HepG2 (cell line): ENCODE measurements around the gene SND1. TPM values are rescaled to one million over a fixed set of nuclear protein-coding genes. Genes with fewer than 3 reads are reported as not detected.

Experiments used
- AKNA ChIP-seq: sonication (generic); formaldehyde crosslinking; IDR thresholded peaks from 2 replicates; pipeline ENCODE4 v1.4.0; 2020; ENCODE audit warnings: missing genetic modification reagents, borderline replicate concordance
- ASH2L ChIP-seq: fragments of 300-600, 200-600 bp; sonication (generic); IDR thresholded peaks from 2 replicates; pipeline ENCODE4 v1.7.0; 2017; ENCODE audit warnings: low read depth, mild to moderate bottlenecking, moderate library complexity, mixed read lengths, low read length; ENCODE audit not compliant: insufficient read length
- DMAP1 ChIP-seq: IDR thresholded peaks from 2 replicates; pipeline ENCODE4 v1.6.1; 2016
- ELF1 ChIP-seq: sonication (generic); formaldehyde crosslinking; IDR thresholded peaks from 2 replicates; pipeline ENCODE4 v1.4.0; 2020; ENCODE audit warnings: missing genetic modification reagents
- EP300 ChIP-seq, 3 experiments: sonication (generic) in 1 of 3; formaldehyde crosslinking in 1 of 3; IDR thresholded peaks; 2 replicates each; pipeline versions ENCODE4 v1.5.1 to v1.6.1; 2011 to 2020; ENCODE audit warnings: low read depth in 2 of 3, low read length in 2 of 3, borderline replicate concordance in 1 of 3, improper control_type of control experiment in 1 of 3, mild to moderate bottlenecking in 1 of 3, missing genetic modification reagents in 1 of 3, moderate library complexity in 1 of 3
- GABPB1 ChIP-seq: IDR thresholded peaks from 2 replicates; pipeline ENCODE4 v1.6.1; 2016; ENCODE audit warnings: mild to moderate bottlenecking, missing genetic modification reagents, moderate library complexity, missing compliant biosample characterization
- GFI1 ChIP-seq: sonication (generic); formaldehyde crosslinking; IDR thresholded peaks from 2 replicates; pipeline ENCODE4 v1.5.0; 2020; ENCODE audit warnings: missing genetic modification reagents, mild to moderate bottlenecking, borderline replicate concordance
- HMG20A ChIP-seq: IDR thresholded peaks from 2 replicates; pipeline ENCODE4 v1.6.1; 2016; ENCODE audit warnings: borderline replicate concordance
- HNF4A ChIP-seq: sonication (generic); formaldehyde crosslinking; IDR thresholded peaks from 2 replicates; pipeline ENCODE4 v1.4.0; 2020; ENCODE audit warnings: missing genetic modification reagents
- MAZ ChIP-seq, 2 experiments: sonication (generic) in 1 of 2; formaldehyde crosslinking in 1 of 2; IDR thresholded peaks; 2 replicates each; pipeline versions ENCODE4 v1.5.0 to v1.6.1; 2012 to 2020; ENCODE audit warnings: low read depth in 2 of 2, mild to moderate bottlenecking in 2 of 2, borderline replicate concordance in 1 of 2, improper control_type of control experiment in 1 of 2, low read length in 1 of 2, missing genetic modification reagents in 1 of 2, moderate library complexity in 1 of 2
- MZF1 ChIP-seq: sonication (generic); formaldehyde crosslinking; IDR thresholded peaks from 2 replicates; pipeline ENCODE4 v1.8.1; 2023; ENCODE audit warnings: mild to moderate bottlenecking, missing genetic modification reagents, borderline replicate concordance
- NFRKB ChIP-seq: fragments of 450-650 bp; IDR thresholded peaks from 2 replicates; pipeline ENCODE4 v1.6.1; 2017
- RBM39 ChIP-seq: fragments of 200-400 bp; formaldehyde crosslinking; IDR thresholded peaks from one replicate; pipeline ENCODE4 v1.6.1; 2018; ENCODE audit warnings: antibody characterized with exemption, mild to moderate bottlenecking, low read depth, low read length; ENCODE audit not compliant: poor library complexity, severe bottlenecking
- RERE ChIP-seq: IDR thresholded peaks from 2 replicates; pipeline ENCODE4 v1.6.1; 2016; ENCODE audit warnings: low read depth, missing genetic modification reagents, missing compliant biosample characterization
- TBX2 ChIP-seq: sonication (generic); formaldehyde crosslinking; IDR thresholded peaks from 2 replicates; pipeline ENCODE4 v1.5.0; 2020; ENCODE audit warnings: missing genetic modification reagents, mild to moderate bottlenecking, borderline replicate concordance
- ZMYM4 ChIP-seq: sonication (generic); formaldehyde crosslinking; IDR thresholded peaks from 2 replicates; pipeline ENCODE4 v1.8.1; 2023; ENCODE audit warnings: mild to moderate bottlenecking, missing genetic modification reagents
- ZNF263 ChIP-seq: sonication (generic); formaldehyde crosslinking; IDR thresholded peaks from 2 replicates; pipeline ENCODE4 v1.4.0; 2020; ENCODE audit warnings: missing genetic modification reagents
- ZNF580 ChIP-seq: IDR thresholded peaks from 2 replicates; pipeline ENCODE4 v1.6.1; 2016; ENCODE audit warnings: low read depth, borderline replicate concordance
- polyA plus RNA-seq, 8 experiments: library from polyadenylated mRNA; depleted of rRNA in 3 of 8; stranded (reverse) in 7 of 8; unstranded in 1 of 8; fragments of >200 nt; fragmentation: Illumina TruSeq in 4 of 8; extraction: Trizol in 4 of 8; gene quantifications; 2 replicates each; pipeline versions ENCODE4 v1.2.1 to v1.2.3, GENCODE V29; 2011 to 2016; ENCODE audit warnings: low read depth in 4 of 8, missing spikeins in 1 of 8, mixed read lengths in 1 of 8; ENCODE audit not compliant: insufficient read depth in 1 of 8
- total RNA-seq, 5 experiments: library from RNA; depleted of rRNA; stranded (reverse); fragments of >200 nt; fragmentation: Illumina TruSeq; extraction: Trizol; gene quantifications; 2 replicates each; pipeline ENCODE4 v1.2.3, GENCODE V29; 2016; ENCODE audit warnings: low read depth in 1 of 5

SND1 gene
- total and polyA plus RNA-seq, 2 of the 13 experiments (the other 11 are each of a cell fraction or from before 2014, with no cell fraction given) = 110 to 182 TPM

GRCh38 chr7:128005759-128006159 lies 353.8 kb downstream of the SND1 start (continued):
- TF ChIP-seq RERE (CRISPR knock-in tag) = no peak
- TF ChIP-seq NFRKB = no peak
- TF ChIP-seq ZNF580 = no peak
- TF ChIP-seq GFI1 (CRISPR knock-in tag) = no peak
- no peak for TF ChIP-seq MZF1 (CRISPR knock-in tag)
- peak; percentile 50; the same call in 1 of the 2 replicates for TF ChIP-seq ZMYM4
- no peak for TF ChIP-seq DMAP1 (CRISPR knock-in tag)
- TF ChIP-seq ASH2L = peak; percentile 67
- no peak for TF ChIP-seq ELF1 (CRISPR knock-in tag)
- peak; percentile 29; the same call in 1 of the 2 replicates for TF ChIP-seq MAZ (IDR thresholded peaks at IDR 0.05; ENCODE audit: borderline replicate concordance, low read depth, low read length)
- no peak for TF ChIP-seq MAZ (CRISPR knock-in tag; IDR thresholded peaks at IDR 0.05; ENCODE audit: low read depth)
- no peak for TF ChIP-seq ZNF263 (CRISPR knock-in tag)
- TF ChIP-seq GABPB1 (CRISPR knock-in tag) = no peak
- peak; percentile 92 for TF ChIP-seq HNF4A (CRISPR knock-in tag)
- TF ChIP-seq EP300 (IDR thresholded peaks at IDR 0.05; ENCODE audit: low read depth in 2 of 2, low read length in 2 of 2) = peak in 1 of 2 experiments; percentile 71; a peak in 2 of 4 replicates
- TF ChIP-seq EP300 (CRISPR knock-in tag; IDR thresholded peaks at IDR 0.05; ENCODE audit: borderline replicate concordance) = no peak
- TF ChIP-seq AKNA (CRISPR knock-in tag) = no peak
- TF ChIP-seq HMG20A (CRISPR knock-in tag) = peak; percentile 32; the same call in 1 of the 2 replicates
- peak; percentile 45; the same call in 1 of the 2 replicates for TF ChIP-seq TBX2 (CRISPR knock-in tag)
- no peak for TF ChIP-seq RBM39
